K562 (cell line): Measurements from ENCODE around the gene PTCH2. TPM values are rescaled to one million over a fixed set of nuclear protein-coding genes. Genes with fewer than 3 reads are reported as not detected.
A peak's percentile ranks its signal among the peaks of the same experiment; 100 is the strongest.

Experiments used
- BRF1 ChIP-seq: IDR thresholded peaks from 3 replicates; pipeline ENCODE4 v1.6.1; 2011; ENCODE audit warnings: borderline replicate concordance, mild to moderate bottlenecking; ENCODE audit not compliant: insufficient read length; ENCODE audit errors: extremely low read depth
- CEBPG ChIP-seq, 3 experiments: fragments of 200-800 bp in 1 of 3; sonication (Bioruptor generic) in 1 of 3; sonication (generic) in 1 of 3; formaldehyde crosslinking in 1 of 3; IDR thresholded peaks in 2 of 3; conservative IDR thresholded peaks in 1 of 3; 2 replicates each; pipeline versions ENCODE4 v1.6.1 to v1.8.0; 2016 to 2022; ENCODE audit warnings: missing compliant biosample characterization in 2 of 3, missing genetic modification characterization in 2 of 3, mild to moderate bottlenecking in 1 of 3, missing genetic modification reagents in 1 of 3
- CREB3 ChIP-seq: fragments of 450-650 bp; conservative IDR thresholded peaks from 2 replicates; pipeline ENCODE4 v1.6.1; 2016; ENCODE audit warnings: missing genetic modification characterization, low read depth, mild to moderate bottlenecking, missing compliant biosample characterization, moderate library complexity
- GATAD2B ChIP-seq: fragments of 450-650 bp; IDR thresholded peaks from 2 replicates; pipeline ENCODE4 v1.6.1; 2017; ENCODE audit warnings: mild to moderate bottlenecking, borderline replicate concordance
- JUND ChIP-seq, 2 experiments: IDR thresholded peaks; 2 replicates in 1 of 2; 3 replicates in 1 of 2; pipeline ENCODE4 v1.6.1; 2011; ENCODE audit warnings: borderline replicate concordance in 2 of 2, low read depth in 2 of 2, low read length in 2 of 2, improper control_type of control experiment in 1 of 2, missing biosample characterization in 1 of 2, missing genetic modification characterization in 1 of 2, missing genetic modification reagents in 1 of 2
- RREB1 ChIP-seq: fragments of 250-450 bp; sonication (Bioruptor Pico); IDR thresholded peaks from 2 replicates; pipeline ENCODE4 v1.4.0; 2020
- SRSF7 ChIP-seq: fragments of 200-400 bp; formaldehyde crosslinking; optimal IDR thresholded peaks from 2 replicates; pipeline ENCODE3; 2017; ENCODE audit warnings: mild to moderate bottlenecking, low read depth, low read length
- ZNF707 ChIP-seq: fragments of 250-450 bp; sonication (Bioruptor Pico); conservative IDR thresholded peaks from 2 replicates; pipeline ENCODE4 v1.8.0; 2022; ENCODE audit warnings: inconsistent platforms, mild to moderate bottlenecking, moderate library complexity
- ZSCAN29 ChIP-seq: fragments of 450-650 bp; IDR thresholded peaks from 2 replicates; pipeline ENCODE4 v1.6.1; 2017
- polyA plus RNA-seq, 8 experiments: library from polyadenylated mRNA; depleted of rRNA in 4 of 8; stranded (reverse) in 5 of 8; unstranded in 3 of 8; fragments of >200 nt; fragmentation: Nextera tagmentation in 2 of 8; fragmentation: Illumina TruSeq in 1 of 8; extraction: Ambion mirVana in 2 of 8; extraction: Trizol in 1 of 8; gene quantifications; 2 replicates each; pipeline versions ENCODE4 v1.2.1 to v1.2.3, GENCODE V29; 2011 to 2014; ENCODE audit warnings: inconsistent platforms in 1 of 8, missing spikeins in 1 of 8
- total RNA-seq, 7 experiments: library from RNA; depleted of rRNA in 6 of 7; stranded (reverse); fragments of >200 nt in 6 of 7; fragmentation: Illumina TruSeq in 2 of 7; extraction: Trizol in 2 of 7; gene quantifications; 2 replicates each; pipeline versions ENCODE4 v1.2.1 to v1.2.3, GENCODE V29; 2011 to 2021; ENCODE audit warnings: low replicate concordance in 1 of 7
- TF ChIP-seq, protein P1 (sequence below): sonication (generic); formaldehyde crosslinking; IDR thresholded peaks from 2 replicates; pipeline ENCODE4 v1.8.1; 2022; ENCODE audit warnings: missing genetic modification reagents
- TF ChIP-seq, protein P2 (sequence below): fragments of 200-800 bp; sonication (Bioruptor generic); IDR thresholded peaks from 2 replicates; pipeline ENCODE4 v1.6.1; 2017; ENCODE audit warnings: missing genetic modification characterization, missing compliant biosample characterization
- TF ChIP-seq, protein P3 (sequence below): sonication (generic); formaldehyde crosslinking; IDR thresholded peaks from 2 replicates; pipeline ENCODE4 v1.9.0; 2022; ENCODE audit warnings: mild to moderate bottlenecking, missing genetic modification reagents
- TF ChIP-seq, protein P4 (sequence below): fragments of 450-650 bp; IDR thresholded peaks from 2 replicates; pipeline ENCODE4 v1.6.1; 2017; ENCODE audit warnings: mild to moderate bottlenecking, moderate library complexity

The PTCH2 gene
- total and polyA plus RNA-seq, 9 of the 15 experiments (the other 6 are each of a cell fraction or from before 2014, with no cell fraction given), result 0.15 to 27.3 (median 0.48) TPM; not detected in 1

DNA sequence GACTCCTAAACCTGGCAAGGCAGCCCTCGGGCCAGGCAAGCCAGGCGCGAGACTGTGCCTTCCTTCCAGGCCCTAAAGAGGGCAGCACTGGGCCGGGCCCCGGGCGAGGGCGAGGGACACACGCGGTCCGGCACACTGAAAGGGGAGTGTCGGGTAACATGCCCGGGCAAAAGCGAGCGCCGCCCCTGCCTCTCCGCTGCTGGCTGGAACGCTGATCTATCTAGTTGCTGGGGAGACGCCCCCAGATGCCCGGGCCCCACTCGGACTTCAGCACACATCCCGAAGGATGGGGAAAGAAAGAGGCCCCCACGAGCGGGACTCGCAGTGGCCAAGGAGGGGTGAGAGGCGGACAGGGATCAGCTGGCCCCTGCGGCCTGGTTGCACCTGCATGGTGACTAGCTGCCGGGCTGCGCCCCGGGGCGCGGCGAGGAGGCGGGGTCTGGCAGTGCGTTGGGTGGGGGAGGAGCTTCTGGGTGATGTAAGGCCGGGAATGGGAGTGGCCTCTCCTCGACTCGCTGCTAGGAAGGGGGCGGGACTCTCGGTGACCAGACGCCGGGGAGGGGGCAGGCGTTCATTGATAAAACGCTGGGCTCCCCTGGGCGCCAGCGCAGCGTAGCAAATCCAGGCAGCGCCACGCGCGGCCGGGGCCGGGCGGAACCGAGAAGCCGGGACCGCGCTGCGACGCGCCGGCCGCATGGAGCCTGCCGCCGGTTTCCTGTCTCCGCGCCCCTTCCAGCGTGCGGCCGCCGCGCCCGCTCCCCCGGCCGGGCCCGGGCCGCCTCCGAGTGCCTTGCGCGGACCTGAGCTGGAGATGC, 43.1 kb downstream of the PTCH2 start, which contains the start of gene PLK3 (continued):
- peak; percentile 89 for TF ChIP-seq RREB1 (CRISPR knock-in tag)
- no peak for TF ChIP-seq CREB3 (tag)
- TF ChIP-seq, protein P1, sequence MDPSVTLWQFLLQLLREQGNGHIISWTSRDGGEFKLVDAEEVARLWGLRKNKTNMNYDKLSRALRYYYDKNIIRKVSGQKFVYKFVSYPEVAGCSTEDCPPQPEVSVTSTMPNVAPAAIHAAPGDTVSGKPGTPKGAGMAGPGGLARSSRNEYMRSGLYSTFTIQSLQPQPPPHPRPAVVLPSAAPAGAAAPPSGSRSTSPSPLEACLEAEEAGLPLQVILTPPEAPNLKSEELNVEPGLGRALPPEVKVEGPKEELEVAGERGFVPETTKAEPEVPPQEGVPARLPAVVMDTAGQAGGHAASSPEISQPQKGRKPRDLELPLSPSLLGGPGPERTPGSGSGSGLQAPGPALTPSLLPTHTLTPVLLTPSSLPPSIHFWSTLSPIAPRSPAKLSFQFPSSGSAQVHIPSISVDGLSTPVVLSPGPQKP (CRISPR knock-in tag), result no peak
- TF ChIP-seq GATAD2B, result peak; percentile 91
- TF ChIP-seq, protein P2, sequence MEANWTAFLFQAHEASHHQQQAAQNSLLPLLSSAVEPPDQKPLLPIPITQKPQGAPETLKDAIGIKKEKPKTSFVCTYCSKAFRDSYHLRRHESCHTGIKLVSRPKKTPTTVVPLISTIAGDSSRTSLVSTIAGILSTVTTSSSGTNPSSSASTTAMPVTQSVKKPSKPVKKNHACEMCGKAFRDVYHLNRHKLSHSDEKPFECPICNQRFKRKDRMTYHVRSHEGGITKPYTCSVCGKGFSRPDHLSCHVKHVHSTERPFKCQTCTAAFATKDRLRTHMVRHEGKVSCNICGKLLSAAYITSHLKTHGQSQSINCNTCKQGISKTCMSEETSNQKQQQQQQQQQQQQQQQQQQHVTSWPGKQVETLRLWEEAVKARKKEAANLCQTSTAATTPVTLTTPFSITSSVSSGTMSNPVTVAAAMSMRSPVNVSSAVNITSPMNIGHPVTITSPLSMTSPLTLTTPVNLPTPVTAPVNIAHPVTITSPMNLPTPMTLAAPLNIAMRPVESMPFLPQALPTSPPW (CRISPR knock-in tag), result peak; percentile 92
- peak; percentile 74 for TF ChIP-seq JUND (IDR thresholded peaks at IDR 0.05; ENCODE audit: borderline replicate concordance, low read depth, low read length)
- peak; percentile 66; the same call in 1 of the 3 replicates for TF ChIP-seq JUND (tag; IDR thresholded peaks at IDR 0.05; ENCODE audit: borderline replicate concordance, low read depth, low read length)
- peak; percentile 91 for TF ChIP-seq CEBPG (CRISPR knock-in tag; IDR thresholded peaks at IDR 0.05)
- TF ChIP-seq CEBPG (tag; conservative IDR thresholded peaks at IDR 0.05 in 1 of 2, IDR thresholded peaks at IDR 0.05 in 1 of 2), result peak in 1 of 2 experiments; percentile 53; a peak in 1 of 4 replicates
- TF ChIP-seq, protein P3, sequence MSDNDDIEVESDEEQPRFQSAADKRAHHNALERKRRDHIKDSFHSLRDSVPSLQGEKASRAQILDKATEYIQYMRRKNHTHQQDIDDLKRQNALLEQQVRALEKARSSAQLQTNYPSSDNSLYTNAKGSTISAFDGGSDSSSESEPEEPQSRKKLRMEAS (CRISPR knock-in tag), result peak; percentile 96
- TF ChIP-seq BRF1, result no peak
- TF ChIP-seq, protein P4, sequence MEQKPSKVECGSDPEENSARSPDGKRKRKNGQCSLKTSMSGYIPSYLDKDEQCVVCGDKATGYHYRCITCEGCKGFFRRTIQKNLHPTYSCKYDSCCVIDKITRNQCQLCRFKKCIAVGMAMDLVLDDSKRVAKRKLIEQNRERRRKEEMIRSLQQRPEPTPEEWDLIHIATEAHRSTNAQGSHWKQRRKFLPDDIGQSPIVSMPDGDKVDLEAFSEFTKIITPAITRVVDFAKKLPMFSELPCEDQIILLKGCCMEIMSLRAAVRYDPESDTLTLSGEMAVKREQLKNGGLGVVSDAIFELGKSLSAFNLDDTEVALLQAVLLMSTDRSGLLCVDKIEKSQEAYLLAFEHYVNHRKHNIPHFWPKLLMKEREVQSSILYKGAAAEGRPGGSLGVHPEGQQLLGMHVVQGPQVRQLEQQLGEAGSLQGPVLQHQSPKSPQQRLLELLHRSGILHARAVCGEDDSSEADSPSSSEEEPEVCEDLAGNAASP, result no peak
- no peak for TF ChIP-seq ZSCAN29
- TF ChIP-seq SRSF7, result no peak
- TF ChIP-seq ZNF707 (CRISPR knock-in tag), result 0 out of 2 replicates have a peak, but pooled peaks have one; percentile 27
